ENCODE results near the gene PKP3. TPM values are rescaled to one million over a fixed set of nuclear protein-coding genes. Genes with fewer than 3 reads are reported as not detected.

PKP3 gene
- polyA plus RNA-seq, 1 donor (not counting 4 experiments of a cell fraction or from before 2014, with no cell fraction given): 125 TPM

DNA sequence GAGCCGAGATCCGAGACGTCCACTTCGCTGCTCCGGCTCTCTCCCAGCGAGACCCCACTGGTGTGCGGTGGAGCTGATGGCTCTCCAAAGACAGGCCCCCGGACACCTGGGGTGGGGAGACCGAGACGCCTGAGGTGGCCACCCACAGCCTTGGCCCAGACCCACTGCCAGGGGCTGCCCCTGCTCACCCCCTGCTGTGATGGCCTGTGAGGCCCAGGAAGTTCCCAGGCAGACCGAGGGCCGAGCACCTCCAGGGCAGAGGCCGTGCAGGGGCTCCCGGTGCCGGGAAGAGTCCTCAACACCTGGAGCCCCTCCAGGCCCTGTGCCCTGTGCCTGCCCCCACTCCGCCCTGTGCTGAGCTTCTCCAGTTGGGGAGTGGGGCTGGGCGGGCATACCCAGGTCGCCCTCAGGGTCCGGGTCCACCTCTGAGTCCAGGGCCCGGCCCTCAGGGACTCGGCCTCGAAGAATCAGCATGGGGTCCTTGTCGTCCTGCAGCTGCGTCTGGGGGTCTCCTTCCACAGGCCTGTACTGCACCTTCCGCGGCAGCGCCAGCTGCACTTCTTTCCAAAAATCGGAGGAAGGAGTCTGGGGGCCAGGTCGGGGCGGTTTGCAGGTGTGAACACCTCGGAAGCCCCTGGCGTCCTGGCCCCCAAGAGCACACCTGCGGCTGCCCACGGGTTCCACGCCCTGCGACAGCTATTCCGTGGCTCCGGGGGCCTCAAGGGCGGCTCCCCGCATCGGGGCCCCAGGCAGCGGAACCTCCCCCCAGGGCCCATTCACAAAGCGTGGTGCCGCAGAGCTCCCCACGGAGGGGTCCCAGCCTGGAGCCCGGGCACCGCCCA lies 12.2 kb downstream of the PKP3 start:
- FAIRE-seq (no peak), DNase-seq (ENCODE audit: low read depth, low spot score) (no peak)
- Histone ChIP-seq H3K36me3 (ENCODE audit: control insufficient read depth in 2 of 2, extremely low read depth in 1 of 2, insufficient read depth in 2 of 2, low read length in 2 of 2) (peaks cover 25 to 26% of the 10 kb centered on the region in 2 experiments), H3K4me2 (ENCODE audit: control insufficient read depth, extremely low read depth, insufficient read depth, low read depth, low read length) (peak overlapping the region; percentile 27), H2AFZ (ENCODE audit: control insufficient read depth, low read length) (no peak overlapping the region), H4K20me1 (ENCODE audit: control insufficient read depth, extremely low read depth, insufficient read depth, low read length) (peaks cover 18% of the 10 kb centered on the region), H3K9me3 (ENCODE audit: control insufficient read depth, low read depth, low read length) (no peaks in the 10 kb centered on the region), H3K27ac (ENCODE audit: control insufficient read depth, insufficient read depth, low read length) (no peak overlapping the region), H3K27me3 (ENCODE audit: control insufficient read depth, extremely low read depth, insufficient read depth, low read length) (no peaks in the 10 kb centered on the region), H3K4me1 (ENCODE audit: control insufficient read depth, extremely low read depth, insufficient read depth, low read length) (peaks cover 8% of the 10 kb centered on the region), H3K9me1 (ENCODE audit: control insufficient read depth, extremely low read depth, insufficient read depth, low read length) (no peaks in the 10 kb centered on the region), H3K9ac (ENCODE audit: control insufficient read depth, extremely low read depth, insufficient read depth, low read length) (no peak overlapping the region), H3K79me2 (ENCODE audit: control insufficient read depth, insufficient read depth, low read length) (peaks cover 5% of the 10 kb centered on the region), H3K4me3 (ENCODE audit: control insufficient read depth in 2 of 3, extremely low read depth in 1 of 3, insufficient read depth in 2 of 3, low read depth in 1 of 3, low read length in 3 of 3) (peak overlapping the region in 1 of 3 experiments; percentile 18)
- TF ChIP-seq, protein P1, sequence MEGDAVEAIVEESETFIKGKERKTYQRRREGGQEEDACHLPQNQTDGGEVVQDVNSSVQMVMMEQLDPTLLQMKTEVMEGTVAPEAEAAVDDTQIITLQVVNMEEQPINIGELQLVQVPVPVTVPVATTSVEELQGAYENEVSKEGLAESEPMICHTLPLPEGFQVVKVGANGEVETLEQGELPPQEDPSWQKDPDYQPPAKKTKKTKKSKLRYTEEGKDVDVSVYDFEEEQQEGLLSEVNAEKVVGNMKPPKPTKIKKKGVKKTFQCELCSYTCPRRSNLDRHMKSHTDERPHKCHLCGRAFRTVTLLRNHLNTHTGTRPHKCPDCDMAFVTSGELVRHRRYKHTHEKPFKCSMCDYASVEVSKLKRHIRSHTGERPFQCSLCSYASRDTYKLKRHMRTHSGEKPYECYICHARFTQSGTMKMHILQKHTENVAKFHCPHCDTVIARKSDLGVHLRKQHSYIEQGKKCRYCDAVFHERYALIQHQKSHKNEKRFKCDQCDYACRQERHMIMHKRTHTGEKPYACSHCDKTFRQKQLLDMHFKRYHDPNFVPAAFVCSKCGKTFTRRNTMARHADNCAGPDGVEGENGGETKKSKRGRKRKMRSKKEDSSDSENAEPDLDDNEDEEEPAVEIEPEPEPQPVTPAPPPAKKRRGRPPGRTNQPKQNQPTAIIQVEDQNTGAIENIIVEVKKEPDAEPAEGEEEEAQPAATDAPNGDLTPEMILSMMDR (optimal IDR thresholded peaks at IDR 0.05 in 1 of 3, IDR thresholded peaks at IDR 0.05 in 1 of 3, conservative IDR thresholded peaks at IDR 0.05 in 1 of 3; ENCODE audit: extremely low read depth in 1 of 3, insufficient read depth in 2 of 3, low read length in 3 of 3): no peak
- TF ChIP-seq EZH2 (IDR thresholded peaks at IDR 0.05; ENCODE audit: low read length): no peak
- dilution Hi-C loops (cut with MboI; ENCODE audit: extremely low pct_ligation_motif_present, low sequenced_read_pairs): no loop called here

DNA sequence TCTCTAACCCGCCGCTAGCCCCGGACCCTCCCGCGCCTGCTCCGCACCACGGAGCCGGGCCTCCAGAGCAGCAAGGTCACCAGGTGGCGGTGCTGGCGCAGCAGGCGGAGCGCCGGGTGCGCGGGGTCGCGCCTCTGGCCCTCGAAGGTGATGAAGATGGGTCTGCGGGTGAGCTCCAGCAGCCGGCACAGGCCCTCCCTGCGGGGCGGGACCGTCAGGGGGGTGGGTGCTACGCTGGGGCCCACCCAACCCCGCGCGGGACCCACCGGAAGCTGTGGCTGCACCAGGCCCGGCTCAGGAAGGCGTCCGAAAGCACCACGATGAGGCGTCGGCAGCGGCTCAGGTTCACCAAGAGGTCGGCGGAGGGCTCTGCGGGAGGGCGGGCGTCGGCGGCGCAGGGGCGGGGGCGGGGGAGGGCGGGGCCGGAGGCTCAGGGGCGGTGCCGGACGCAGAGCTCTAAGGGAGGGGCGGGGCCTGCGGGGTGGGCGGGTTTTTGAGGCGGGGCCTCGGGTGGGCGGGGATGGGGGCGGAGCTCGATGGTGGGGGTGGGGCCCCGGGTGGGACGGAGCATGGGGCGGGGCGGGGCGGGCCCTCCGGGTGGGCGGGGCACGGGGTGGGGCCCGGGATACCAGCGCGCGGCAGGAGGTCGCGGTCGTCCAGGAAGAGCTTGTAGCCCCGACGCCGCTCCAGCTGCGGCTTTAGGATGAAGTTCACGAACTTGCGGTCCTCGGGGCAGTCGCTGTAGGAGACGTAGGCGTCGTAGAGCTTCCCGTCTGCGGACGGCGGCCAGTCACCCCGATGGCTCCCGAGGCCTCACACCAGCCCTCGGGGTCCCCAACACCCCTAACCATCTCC lies 13.0 kb downstream of the PKP3 start:
- Histone ChIP-seq H4K20me1 (ENCODE audit: control insufficient read depth, extremely low read depth, insufficient read depth, low read length) (peaks cover 18% of the 10 kb centered on the region), H3K9me1 (ENCODE audit: control insufficient read depth, extremely low read depth, insufficient read depth, low read length) (no peaks in the 10 kb centered on the region), H2AFZ (ENCODE audit: control insufficient read depth, low read length) (no peak overlapping the region), H3K4me1 (ENCODE audit: control insufficient read depth, extremely low read depth, insufficient read depth, low read length) (peaks cover 8% of the 10 kb centered on the region), H3K9ac (ENCODE audit: control insufficient read depth, extremely low read depth, insufficient read depth, low read length) (no peak overlapping the region), H3K27me3 (ENCODE audit: control insufficient read depth, extremely low read depth, insufficient read depth, low read length) (no peaks in the 10 kb centered on the region), H3K9me3 (ENCODE audit: control insufficient read depth, low read depth, low read length) (no peaks in the 10 kb centered on the region), H3K79me2 (ENCODE audit: control insufficient read depth, insufficient read depth, low read length) (peaks cover 5% of the 10 kb centered on the region), H3K27ac (ENCODE audit: control insufficient read depth, insufficient read depth, low read length) (no peak overlapping the region), H3K36me3 (ENCODE audit: control insufficient read depth in 2 of 2, extremely low read depth in 1 of 2, insufficient read depth in 2 of 2, low read length in 2 of 2) (peaks cover 25 to 26% of the 10 kb centered on the region in 2 experiments), H3K4me2 (ENCODE audit: control insufficient read depth, extremely low read depth, insufficient read depth, low read depth, low read length) (peak overlapping the region; percentile 27), H3K4me3 (ENCODE audit: control insufficient read depth in 2 of 3, extremely low read depth in 1 of 3, insufficient read depth in 2 of 3, low read depth in 1 of 3, low read length in 3 of 3) (peak overlapping the region in 1 of 3 experiments; percentile 18)
- TF ChIP-seq, protein P1 (optimal IDR thresholded peaks at IDR 0.05 in 1 of 3, IDR thresholded peaks at IDR 0.05 in 1 of 3, conservative IDR thresholded peaks at IDR 0.05 in 1 of 3; ENCODE audit: extremely low read depth in 1 of 3, insufficient read depth in 2 of 3, low read length in 3 of 3): peak in 2 of 3 experiments; percentile 7 to 45
- no peak for TF ChIP-seq EZH2 (IDR thresholded peaks at IDR 0.05; ENCODE audit: low read length)
- dilution Hi-C loops (cut with MboI; ENCODE audit: extremely low pct_ligation_motif_present, low sequenced_read_pairs): no loop called here
- DNase-seq (ENCODE audit: low read depth, low spot score) (peak; percentile 48), FAIRE-seq (no peak)
